ENCODE results near the gene POMT1. TPM values are rescaled to one million over a fixed set of nuclear protein-coding genes. Genes with fewer than 3 reads are reported as not detected.

Gene POMT1
- total RNA-seq, 4 donors from 2014 or later, result 14.3 to 43.1 (median 32.2) TPM

DNA sequence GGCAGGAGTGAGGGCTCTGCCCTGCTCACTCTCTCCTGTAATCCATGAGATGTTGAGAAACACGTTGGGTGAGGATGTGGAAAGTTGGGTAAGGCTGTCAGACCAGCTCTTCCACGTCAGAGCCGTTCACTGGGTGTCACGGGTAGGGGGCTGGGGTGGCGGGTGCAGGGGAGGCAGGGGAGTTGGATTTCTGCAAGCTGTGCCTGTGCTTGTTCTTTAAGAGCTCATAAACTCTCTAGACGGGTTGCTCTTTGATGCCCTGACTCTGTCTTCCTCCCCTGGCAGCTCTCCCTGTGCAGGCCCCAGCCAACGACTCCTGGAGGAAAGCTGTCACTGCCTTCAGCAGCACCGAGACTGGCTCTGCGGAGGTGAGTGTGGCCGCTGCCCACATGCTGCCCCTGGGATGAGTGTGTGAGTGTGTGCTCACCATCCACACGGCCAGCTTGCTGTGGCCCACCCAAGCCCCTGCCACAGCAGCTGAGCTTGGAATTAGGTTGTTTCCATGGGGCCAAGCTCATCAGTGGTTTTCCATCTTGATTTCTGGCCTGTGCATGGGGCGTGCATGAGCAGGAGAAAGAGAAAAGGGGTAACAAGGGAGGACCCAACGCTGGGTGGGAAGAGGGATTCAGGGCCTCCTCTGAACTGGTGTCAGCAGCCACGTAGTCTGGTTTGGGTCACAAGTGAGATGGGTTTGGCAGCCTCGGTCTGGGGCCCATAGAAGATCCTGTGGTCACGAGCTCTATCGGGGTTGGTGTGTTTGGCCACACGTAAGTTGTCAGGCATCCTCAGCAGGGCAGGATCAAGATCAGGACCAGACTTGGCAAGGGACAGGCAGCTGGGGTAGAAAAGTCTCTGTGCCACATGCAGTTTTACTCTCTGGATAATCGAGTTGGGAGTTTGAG is 21.0 kb upstream of the POMT1 start:
- intact Hi-C loops (cut with DNase I; ENCODE audit: low total_unique reads), result loop anchor here (2.0 kb wide), 1 partner anchor 79 kb away; no protein-coding TSS in a partner anchor
- H3K4me1 ChIP-seq, result peaks cover 32 to 57% of the 10 kb centered on the region in 2 donors
- H3K9me3 ChIP-seq, result no peaks in the 10 kb centered on the region
- H3K36me3 ChIP-seq, result peaks cover 2 to 69% of the 10 kb centered on the region in 2 donors
- no peak overlapping the region for H3K4me3 ChIP-seq
- in situ Hi-C loops (cut with MboI; ENCODE audit: low sequenced_read_pairs in 4 of 4), result loop anchor here in 2 of 4 donors (25.0 kb wide), 1 partner anchor 94 kb away; the partner anchor contains the start of gene PRRC2B (in 2 of the 2)
- peak overlapping the region; percentile 83 to 94 (median 90) for H3K27ac ChIP-seq
- no peaks in the 10 kb centered on the region for H3K27me3 ChIP-seq
- TF ChIP-seq POLR2A (IDR thresholded peaks at IDR 0.05), result no peak
- TF ChIP-seq, protein P1, sequence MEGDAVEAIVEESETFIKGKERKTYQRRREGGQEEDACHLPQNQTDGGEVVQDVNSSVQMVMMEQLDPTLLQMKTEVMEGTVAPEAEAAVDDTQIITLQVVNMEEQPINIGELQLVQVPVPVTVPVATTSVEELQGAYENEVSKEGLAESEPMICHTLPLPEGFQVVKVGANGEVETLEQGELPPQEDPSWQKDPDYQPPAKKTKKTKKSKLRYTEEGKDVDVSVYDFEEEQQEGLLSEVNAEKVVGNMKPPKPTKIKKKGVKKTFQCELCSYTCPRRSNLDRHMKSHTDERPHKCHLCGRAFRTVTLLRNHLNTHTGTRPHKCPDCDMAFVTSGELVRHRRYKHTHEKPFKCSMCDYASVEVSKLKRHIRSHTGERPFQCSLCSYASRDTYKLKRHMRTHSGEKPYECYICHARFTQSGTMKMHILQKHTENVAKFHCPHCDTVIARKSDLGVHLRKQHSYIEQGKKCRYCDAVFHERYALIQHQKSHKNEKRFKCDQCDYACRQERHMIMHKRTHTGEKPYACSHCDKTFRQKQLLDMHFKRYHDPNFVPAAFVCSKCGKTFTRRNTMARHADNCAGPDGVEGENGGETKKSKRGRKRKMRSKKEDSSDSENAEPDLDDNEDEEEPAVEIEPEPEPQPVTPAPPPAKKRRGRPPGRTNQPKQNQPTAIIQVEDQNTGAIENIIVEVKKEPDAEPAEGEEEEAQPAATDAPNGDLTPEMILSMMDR (IDR thresholded peaks at IDR 0.05 in 4 of 5, conservative IDR thresholded peaks at IDR 0.05 in 1 of 5), result no peak
- DNase-seq (peak in 1 of 2 donors; percentile 68), ATAC-seq (peak in 1 of 2 donors; percentile 3)

DNA sequence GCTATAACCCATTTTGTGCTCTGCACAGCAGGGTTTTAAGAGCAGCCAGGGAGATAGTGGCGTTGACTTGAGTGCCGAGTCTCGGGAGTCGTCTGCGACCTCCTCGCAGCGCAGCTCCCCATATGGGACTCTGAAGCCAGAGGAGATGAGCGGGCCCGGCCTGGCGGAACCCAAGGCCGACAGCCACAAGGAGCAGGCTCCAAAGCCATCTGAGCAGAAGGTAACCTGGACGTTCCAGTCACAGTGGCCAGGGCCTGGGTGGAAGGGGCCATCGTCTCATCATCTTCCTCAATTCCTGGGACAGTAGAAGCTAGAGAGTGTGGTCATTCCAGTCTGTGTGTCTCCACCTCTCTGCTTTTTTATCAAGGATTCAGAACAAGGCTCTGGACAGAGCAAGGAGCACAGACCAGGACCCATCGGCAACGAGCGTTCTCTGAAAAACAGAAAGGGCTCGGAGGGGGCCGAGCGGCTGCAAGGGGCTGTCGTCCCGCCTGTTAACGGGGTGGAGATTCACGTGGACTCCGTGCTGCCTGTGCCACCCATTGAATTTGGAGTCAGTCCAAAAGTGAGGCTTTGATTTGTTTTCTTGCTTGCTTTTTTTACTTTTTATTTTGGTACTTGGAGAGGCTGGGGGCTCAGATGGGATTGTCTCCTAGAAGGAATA is 20.2 kb upstream of the POMT1 start:
- in situ Hi-C loops (cut with MboI; ENCODE audit: low sequenced_read_pairs in 4 of 4) (loop anchor here in 2 of 4 donors (25.0 kb wide), 1 partner anchor 95 kb away; the partner anchor contains the start of gene PRRC2B (in 2 of the 2)), intact Hi-C loops (cut with DNase I; ENCODE audit: low total_unique reads) (loop anchor here (2.0 kb wide), 1 partner anchor 80 kb away; no protein-coding TSS in a partner anchor)
- Histone ChIP-seq H3K27me3 (no peaks in the 10 kb centered on the region), H3K4me1 (peaks cover 26 to 49% of the 10 kb centered on the region in 2 donors), H3K27ac (peak overlapping the region; percentile 83 to 94 (median 90)), H3K4me3 (no peak overlapping the region), H3K36me3 (peaks cover 2 to 69% of the 10 kb centered on the region in 2 donors), H3K9me3 (no peaks in the 10 kb centered on the region)
- no peak for TF ChIP-seq POLR2A (IDR thresholded peaks at IDR 0.05)
- TF ChIP-seq, protein P1 (IDR thresholded peaks at IDR 0.05 in 4 of 5, conservative IDR thresholded peaks at IDR 0.05 in 1 of 5), result no peak
- no peak for ATAC-seq
- DNase-seq, result no peak

DNA sequence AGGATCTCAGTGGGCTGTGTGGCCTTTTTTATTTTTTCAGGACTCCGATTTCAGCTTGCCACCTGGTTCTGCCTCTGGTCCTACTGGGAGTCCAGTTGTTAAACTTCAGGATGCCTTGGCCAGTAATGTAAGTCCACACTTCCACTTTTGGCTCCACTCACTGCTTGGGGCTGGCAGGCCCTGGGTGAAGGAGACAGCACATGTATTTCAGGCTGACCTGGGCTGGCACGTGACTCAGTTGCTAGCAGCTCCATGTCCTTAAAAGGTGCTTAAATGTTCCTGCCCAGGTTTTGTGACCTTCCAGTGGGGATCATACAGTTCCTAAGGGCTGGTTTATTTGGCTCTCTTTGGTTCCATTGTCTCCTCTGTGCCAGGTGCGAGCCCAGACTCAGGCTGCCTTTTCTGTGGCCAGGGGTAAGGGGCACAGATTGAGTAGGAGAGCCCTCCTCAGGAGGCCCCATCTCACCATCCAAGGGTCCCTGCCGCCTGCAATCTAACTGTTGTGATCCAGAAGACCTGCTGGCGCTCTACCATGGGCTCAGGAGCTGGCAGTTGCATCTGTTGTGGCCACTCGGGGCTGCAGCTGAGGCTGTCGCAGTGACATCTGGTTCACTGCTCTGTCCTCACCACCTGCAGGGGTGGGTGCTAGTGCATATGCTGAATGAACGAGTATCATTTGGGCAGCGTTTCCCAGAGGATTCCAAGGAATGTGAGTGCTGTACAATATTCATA is 19.2 kb upstream of the POMT1 start:
- in situ Hi-C loops (cut with MboI; ENCODE audit: low sequenced_read_pairs in 4 of 4) (loop anchor here in 2 of 4 donors (25.0 kb wide), 1 partner anchor 96 kb away; the partner anchor contains the start of gene PRRC2B (in 2 of the 2)), intact Hi-C loops (cut with DNase I; ENCODE audit: low total_unique reads) (loop anchor here (2.0 kb wide), 1 partner anchor 81 kb away; no protein-coding TSS in a partner anchor)
- ATAC-seq (peak; percentile 91 to 93), DNase-seq (peak; percentile 95 to 98)
- no peaks in the 10 kb centered on the region for H3K27me3 ChIP-seq
- H3K4me3 ChIP-seq, result no peak overlapping the region
- H3K4me1 ChIP-seq, result peaks cover 26 to 47% of the 10 kb centered on the region in 2 donors
- peak in 1 of 2 donors; percentile 17 for TF ChIP-seq POLR2A (IDR thresholded peaks at IDR 0.05)
- TF ChIP-seq, protein P1 (IDR thresholded peaks at IDR 0.05 in 4 of 5, conservative IDR thresholded peaks at IDR 0.05 in 1 of 5), result no peak
- peaks cover 2 to 71% of the 10 kb centered on the region in 2 donors for H3K36me3 ChIP-seq
- no peaks in the 10 kb centered on the region for H3K9me3 ChIP-seq
- peak overlapping the region; percentile 83 to 94 (median 90) for H3K27ac ChIP-seq

DNA sequence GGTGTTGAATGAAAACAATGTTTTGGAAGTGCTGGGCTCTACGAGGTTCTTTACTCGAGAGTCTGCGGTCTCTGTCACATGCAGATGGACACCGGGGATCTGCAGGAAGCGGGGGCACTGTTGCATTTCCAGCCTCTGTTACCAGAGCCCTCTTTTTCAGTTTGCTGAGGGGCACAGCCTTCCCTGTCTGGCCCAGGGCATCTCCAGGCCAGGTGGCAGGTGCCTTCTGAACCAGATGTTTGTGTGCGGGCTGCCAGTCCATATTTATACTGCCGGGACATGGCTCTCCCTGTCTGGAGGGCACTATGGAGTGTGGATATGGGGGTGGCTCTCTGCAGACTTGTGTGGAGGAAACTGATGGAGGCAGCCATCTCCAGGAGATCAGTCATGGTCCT is 18.7 kb upstream of the POMT1 start:
- ATAC-seq (no peak), DNase-seq (no peak)
- in situ Hi-C loops (cut with MboI; ENCODE audit: low sequenced_read_pairs in 4 of 4) (loop anchor here in 2 of 4 donors (25.0 kb wide), 1 partner anchor 97 kb away; the partner anchor contains the start of gene PRRC2B (in 2 of the 2)), intact Hi-C loops (cut with DNase I; ENCODE audit: low total_unique reads) (no loop called here)
- Histone ChIP-seq H3K9me3 (no peaks in the 10 kb centered on the region), H3K27ac (peak overlapping the region; percentile 83 to 94 (median 90)), H3K4me3 (no peak overlapping the region), H3K27me3 (no peaks in the 10 kb centered on the region), H3K36me3 (peaks cover 0 to 75% of the 10 kb centered on the region in 2 donors), H3K4me1 (peaks cover 26 to 47% of the 10 kb centered on the region in 2 donors)
- no peak for TF ChIP-seq POLR2A (IDR thresholded peaks at IDR 0.05)
- TF ChIP-seq, protein P1 (IDR thresholded peaks at IDR 0.05 in 4 of 5, conservative IDR thresholded peaks at IDR 0.05 in 1 of 5), result no peak
